ENCODE measurements around the gene EIF3L. TPM values are rescaled to one million over a fixed set of nuclear protein-coding genes. Genes with fewer than 3 reads are reported as not detected.

EIF3L gene
- total RNA-seq, 1 donor from 2014 or later, result 480 TPM

- no peak for DNase-seq
- H3K9me3 Mint-ChIP-seq, result no peaks in the 10 kb centered on the region
- H3K36me3 Mint-ChIP-seq (ENCODE audit: low read depth), result peaks cover 19% of the 10 kb centered on the region
- H3K27ac Mint-ChIP-seq, result no peak overlapping the region
- H3K4me1 Mint-ChIP-seq, result peaks cover 6% of the 10 kb centered on the region
- intact Hi-C loops (cut with micrococcal nuclease), result no loop called here
- H3K27me3 Mint-ChIP-seq, result no peaks in the 10 kb centered on the region
- H3K4me3 Mint-ChIP-seq, result no peak overlapping the region
Observed at GRCh38 chr22:37924386-37925065, 75.3 kb downstream of the EIF3L start.

GRCh38 chr22:37925330-37925729 lies 76.1 kb downstream of the EIF3L start:
- intact Hi-C loops (cut with micrococcal nuclease), result no loop called here
- no peak overlapping the region for H3K27ac Mint-ChIP-seq
- no peak overlapping the region for H3K4me3 Mint-ChIP-seq
- H3K27me3 Mint-ChIP-seq, result no peaks in the 10 kb centered on the region
- no peak for DNase-seq
- peaks cover 2% of the 10 kb centered on the region for H3K4me1 Mint-ChIP-seq
- peaks cover 15% of the 10 kb centered on the region for H3K36me3 Mint-ChIP-seq (ENCODE audit: low read depth)
- H3K9me3 Mint-ChIP-seq, result no peaks in the 10 kb centered on the region

- Mint-ChIP-seq H3K9me3 (no peaks in the 10 kb centered on the region), H3K4me1 (peaks cover 1% of the 10 kb centered on the region), H3K4me3 (no peak overlapping the region), H3K27me3 (no peaks in the 10 kb centered on the region), H3K36me3 (ENCODE audit: low read depth) (peaks cover 15% of the 10 kb centered on the region), H3K27ac (no peak overlapping the region)
- intact Hi-C loops (cut with micrococcal nuclease), result no loop called here
- no peak for DNase-seq
Observed at GRCh38 chr22:37925767-37926166, 76.5 kb downstream of the EIF3L start.

- H3K9me3 Mint-ChIP-seq, result no peaks in the 10 kb centered on the region
- H3K27me3 Mint-ChIP-seq, result no peaks in the 10 kb centered on the region
- intact Hi-C loops (cut with micrococcal nuclease), result no loop called here
- no peak overlapping the region for H3K27ac Mint-ChIP-seq
- H3K4me3 Mint-ChIP-seq, result no peak overlapping the region
- H3K36me3 Mint-ChIP-seq (ENCODE audit: low read depth), result peaks cover 15% of the 10 kb centered on the region
- no peak for DNase-seq
- peaks cover 1% of the 10 kb centered on the region for H3K4me1 Mint-ChIP-seq
Observed at GRCh38 chr22:37926358-37926757, 77.1 kb downstream of the EIF3L start.

- H3K9me3 Mint-ChIP-seq, result no peaks in the 10 kb centered on the region
- no peak overlapping the region for H3K27ac Mint-ChIP-seq
Observed at GRCh38 chr22:37926771-37927636, 77.8 kb downstream of the EIF3L start.

GRCh38 chr22:37927637-37927936 lies 78.4 kb downstream of the EIF3L start:
- intact Hi-C loops (cut with micrococcal nuclease), result no loop called here
- H3K27me3 Mint-ChIP-seq, result no peaks in the 10 kb centered on the region
- peaks cover 14% of the 10 kb centered on the region for H3K36me3 Mint-ChIP-seq (ENCODE audit: low read depth)
- no peak overlapping the region for H3K4me3 Mint-ChIP-seq
- H3K9me3 Mint-ChIP-seq, result no peaks in the 10 kb centered on the region
- H3K4me1 Mint-ChIP-seq, result no peaks in the 10 kb centered on the region
- no peak overlapping the region for H3K27ac Mint-ChIP-seq
- no peak for DNase-seq

More at GRCh38 chr22:37926771-37927636, 77.8 kb downstream of the EIF3L start:
- peaks cover 12% of the 10 kb centered on the region for H3K36me3 Mint-ChIP-seq (ENCODE audit: low read depth)
- no peak overlapping the region for H3K4me3 Mint-ChIP-seq
- no peaks in the 10 kb centered on the region for H3K4me1 Mint-ChIP-seq
- no peak for DNase-seq
- H3K27me3 Mint-ChIP-seq, result no peaks in the 10 kb centered on the region
- intact Hi-C loops (cut with micrococcal nuclease), result no loop called here

- no peaks in the 10 kb centered on the region for H3K9me3 Mint-ChIP-seq
- H3K27ac Mint-ChIP-seq, result no peak overlapping the region
- no peak overlapping the region for H3K4me3 Mint-ChIP-seq
- DNase-seq, result no peak
- H3K36me3 Mint-ChIP-seq (ENCODE audit: low read depth), result peaks cover 12% of the 10 kb centered on the region
- intact Hi-C loops (cut with micrococcal nuclease), result no loop called here
- H3K4me1 Mint-ChIP-seq, result peaks cover 9% of the 10 kb centered on the region
- H3K27me3 Mint-ChIP-seq, result no peaks in the 10 kb centered on the region
Observed at GRCh38 chr22:37929390-37929789, 80.2 kb downstream of the EIF3L start.

GRCh38 chr22:37930270-37930951 lies 81.2 kb downstream of the EIF3L start:
- intact Hi-C loops (cut with micrococcal nuclease), result loop anchor here (5.0 kb wide), 1 partner anchor 33 kb away; no protein-coding TSS in a partner anchor
- peak; percentile 72 for DNase-seq
- peaks cover 12% of the 10 kb centered on the region for H3K36me3 Mint-ChIP-seq (ENCODE audit: low read depth)
- H3K9me3 Mint-ChIP-seq, result no peaks in the 10 kb centered on the region
- peaks cover 9% of the 10 kb centered on the region for H3K4me1 Mint-ChIP-seq
- H3K27ac Mint-ChIP-seq, result no peak overlapping the region
- H3K27me3 Mint-ChIP-seq, result no peaks in the 10 kb centered on the region
- H3K4me3 Mint-ChIP-seq, result no peak overlapping the region

GRCh38 chr22:37930952-37931440 lies 81.8 kb downstream of the EIF3L start:
- H3K9me3 Mint-ChIP-seq, result no peaks in the 10 kb centered on the region
- peak overlapping the region; percentile 40 for H3K27ac Mint-ChIP-seq
- no peaks in the 10 kb centered on the region for H3K27me3 Mint-ChIP-seq
- peaks cover 9% of the 10 kb centered on the region for H3K4me1 Mint-ChIP-seq
- DNase-seq, result no peak
- H3K4me3 Mint-ChIP-seq, result no peak overlapping the region
- intact Hi-C loops (cut with micrococcal nuclease), result loop anchor here (5.0 kb wide), 1 partner anchor 34 kb away; no protein-coding TSS in a partner anchor
- peaks cover 12% of the 10 kb centered on the region for H3K36me3 Mint-ChIP-seq (ENCODE audit: low read depth)

GRCh38 chr22:37931893-37932389 lies 82.7 kb downstream of the EIF3L start:
- intact Hi-C loops (cut with micrococcal nuclease), result loop anchor here (5.0 kb wide), 1 partner anchor 35 kb away; no protein-coding TSS in a partner anchor
- H3K27me3 Mint-ChIP-seq, result no peaks in the 10 kb centered on the region
- no peak overlapping the region for H3K4me3 Mint-ChIP-seq

GRCh38 chr22:37932401-37932800 lies 83.2 kb downstream of the EIF3L start:
- no peak for DNase-seq
- peaks cover 9% of the 10 kb centered on the region for H3K4me1 Mint-ChIP-seq
- H3K27me3 Mint-ChIP-seq, result no peaks in the 10 kb centered on the region
- intact Hi-C loops (cut with micrococcal nuclease), result loop anchor here (5.0 kb wide), 1 partner anchor 35 kb away; no protein-coding TSS in a partner anchor
- peaks cover 13% of the 10 kb centered on the region for H3K36me3 Mint-ChIP-seq (ENCODE audit: low read depth)
- H3K9me3 Mint-ChIP-seq, result no peaks in the 10 kb centered on the region
- H3K4me3 Mint-ChIP-seq, result no peak overlapping the region
- H3K27ac Mint-ChIP-seq, result no peak overlapping the region

More at GRCh38 chr22:37931893-37932389, 82.7 kb downstream of the EIF3L start:
- Mint-ChIP-seq H3K27ac (peak overlapping the region; percentile 29), H3K9me3 (no peaks in the 10 kb centered on the region), H3K4me1 (peaks cover 9% of the 10 kb centered on the region), H3K36me3 (ENCODE audit: low read depth) (peaks cover 13% of the 10 kb centered on the region)
- DNase-seq, result no peak

- Mint-ChIP-seq H3K27ac (no peak overlapping the region), H3K4me3 (no peak overlapping the region), H3K9me3 (no peaks in the 10 kb centered on the region), H3K4me1 (peaks cover 9% of the 10 kb centered on the region), H3K27me3 (no peaks in the 10 kb centered on the region), H3K36me3 (ENCODE audit: low read depth) (peaks cover 17% of the 10 kb centered on the region)
- DNase-seq, result no peak
- intact Hi-C loops (cut with micrococcal nuclease), result loop anchor here (5.0 kb wide), 1 partner anchor 36 kb away; no protein-coding TSS in a partner anchor
Observed at GRCh38 chr22:37932821-37933578, 83.8 kb downstream of the EIF3L start.
